GM12891 (cell line): ENCODE measurements around the gene UBE2J2.

Source experiments
- POLR2A ChIP-seq: IDR thresholded peaks from 2 replicates; pipeline ENCODE4 v1.6.1; 2011; ENCODE audit warnings: low read depth, low read length, control low read depth
- SPI1 ChIP-seq: IDR thresholded peaks from 2 replicates; pipeline ENCODE4 v1.6.1; 2011; ENCODE audit warnings: low read depth, low read length, control low read depth
- TAF1 ChIP-seq: IDR thresholded peaks from 2 replicates; pipeline ENCODE4 v1.6.1; 2011; ENCODE audit warnings: low read depth, low read length, control low read depth

GRCh38 chr1:1322418-1322817, 48.8 kb upstream of the UBE2J2 start:
- no peak for TF ChIP-seq SPI1
- TF ChIP-seq TAF1: no peak
- TF ChIP-seq POLR2A: no peak
